HG02943 (cell line): ENCODE measurements around the gene TAAR2.
"Not testable (repeated sequence)": the region's sequence is repeated elsewhere in the genome, so short reads cannot be mapped to it uniquely, and the experiment has no call there.

ENCODE experiments used
- ATAC-seq: cut with Tn5 transposase; IDR thresholded peaks from one replicate; pipeline ENCODE4 v1.9.1; 2021; ENCODE audit warnings: mild to moderate bottlenecking, low read depth, moderate library complexity; ENCODE audit not compliant: unreplicated experiment

The TAAR2 gene

DNA sequence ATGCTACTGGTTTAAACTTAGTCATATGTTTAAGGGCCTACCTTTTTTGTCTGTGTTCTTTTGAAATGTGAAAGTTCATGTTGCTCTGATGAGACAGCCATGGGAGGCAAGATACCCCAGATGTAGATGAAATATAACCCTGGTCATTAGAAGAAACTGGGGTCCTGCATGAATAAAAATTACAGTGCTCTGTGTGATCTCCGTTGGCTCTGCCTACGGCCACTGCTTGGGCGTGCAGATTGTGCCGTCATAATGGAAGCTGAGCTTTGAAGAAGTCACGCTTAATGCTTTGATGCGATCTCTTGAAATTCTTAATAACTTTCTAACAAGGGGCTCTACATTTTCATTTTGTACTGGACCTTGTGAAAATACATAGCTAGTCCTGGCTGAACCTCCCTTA lies at the start of gene TAAR2:
TSS of gene TAAR2 (minus strand) at position 101 of the 400 bp plus-strand sequence. CDS start at position 101, 0 bp downstream.
- no peak for ATAC-seq

GRCh38 chr6:132673376-132674094 lies 49.5 kb upstream of the TAAR2 start:
- ATAC-seq = no peak

- no peak for ATAC-seq
Measured at GRCh38 chr6:132671295-132671694, 47.2 kb upstream of the TAAR2 start.

DNA sequence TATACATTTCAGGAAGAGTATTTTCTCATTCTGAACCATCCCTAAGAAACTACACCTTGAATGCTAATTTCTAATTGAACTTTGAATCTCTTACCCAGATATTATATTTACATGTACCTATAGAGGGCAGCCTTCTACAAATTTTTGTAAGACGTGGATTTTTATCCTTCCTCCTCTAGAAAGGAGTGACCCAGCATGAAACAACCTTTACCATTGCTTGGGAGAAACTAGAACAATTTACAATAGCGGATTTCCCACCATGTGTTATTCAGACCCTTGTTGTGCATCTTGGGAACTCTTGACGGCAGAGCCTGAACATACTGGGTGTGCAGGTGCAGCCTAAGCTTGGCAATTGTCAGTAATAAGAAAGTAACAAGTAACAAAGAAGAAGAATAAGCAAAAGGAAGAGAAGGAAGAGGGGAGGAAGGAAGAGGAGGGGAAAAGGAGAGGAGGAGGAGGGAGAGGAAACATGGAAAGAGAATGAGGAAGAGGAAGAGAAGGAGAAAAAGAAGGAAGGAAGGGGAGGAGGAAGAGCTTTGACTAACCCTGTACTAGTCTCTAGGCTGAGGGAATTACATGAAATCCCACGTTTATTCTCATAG lies 45.7 kb upstream of the TAAR2 start:
- peak; percentile 78 for ATAC-seq

DNA sequence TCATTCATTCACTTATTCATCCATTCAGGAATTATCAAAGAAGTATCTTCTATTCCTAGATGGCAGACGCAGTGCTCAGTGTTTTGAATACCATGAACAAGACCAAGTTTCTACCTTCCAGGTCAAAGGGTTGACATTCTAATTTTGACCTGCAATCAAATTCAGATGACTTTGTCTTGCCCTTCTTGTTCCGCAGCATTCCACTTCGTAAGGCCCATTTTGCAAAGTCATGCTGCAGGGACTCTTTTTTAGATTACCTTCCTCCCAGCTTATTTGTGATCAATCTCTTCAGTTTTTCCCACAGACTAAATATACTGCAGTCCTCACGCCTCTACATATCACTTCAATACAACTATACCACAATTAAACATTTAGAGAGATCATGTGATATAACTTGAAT lies 42.0 kb upstream of the TAAR2 start:
- no peak for ATAC-seq

GRCh38 chr6:132664309-132665034 lies 40.4 kb upstream of the TAAR2 start:
- ATAC-seq = no peak

- no peak for ATAC-seq
Measured at GRCh38 chr6:132663661-132664060, 39.6 kb upstream of the TAAR2 start.

GRCh38 chr6:132661906-132662305 lies 37.8 kb upstream of the TAAR2 start:
- no peak for ATAC-seq

- ATAC-seq = no peak
Measured at GRCh38 chr6:132659082-132659481, 35.0 kb upstream of the TAAR2 start, which contains the start of gene TAAR1. TAAR1 (minus strand) TSS chr6:132659182; CDS start chr6:132646003, 13,179 bp downstream.

GRCh38 chr6:132651062-132651461 lies 27.0 kb upstream of the TAAR2 start:
- ATAC-seq = no peak

DNA sequence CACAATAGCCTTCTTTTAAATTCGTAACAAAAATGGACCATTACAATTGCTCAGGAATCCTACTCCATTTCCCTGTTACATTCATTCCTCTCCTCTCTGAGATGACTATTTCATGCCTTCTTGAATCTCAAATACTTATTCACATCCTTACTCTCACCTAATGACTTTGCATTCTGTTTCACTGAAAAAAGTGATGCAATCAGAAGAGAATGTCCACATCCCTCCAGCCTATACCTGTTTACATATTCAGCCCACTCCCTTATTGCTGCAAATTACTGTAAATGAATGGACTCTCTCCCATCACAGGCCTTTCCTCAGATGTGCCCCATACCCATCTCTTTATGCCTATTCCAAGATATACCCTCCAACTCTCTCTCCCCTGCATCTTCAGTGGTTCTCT lies 26.4 kb upstream of the TAAR2 start:
- no peak for ATAC-seq

DNA sequence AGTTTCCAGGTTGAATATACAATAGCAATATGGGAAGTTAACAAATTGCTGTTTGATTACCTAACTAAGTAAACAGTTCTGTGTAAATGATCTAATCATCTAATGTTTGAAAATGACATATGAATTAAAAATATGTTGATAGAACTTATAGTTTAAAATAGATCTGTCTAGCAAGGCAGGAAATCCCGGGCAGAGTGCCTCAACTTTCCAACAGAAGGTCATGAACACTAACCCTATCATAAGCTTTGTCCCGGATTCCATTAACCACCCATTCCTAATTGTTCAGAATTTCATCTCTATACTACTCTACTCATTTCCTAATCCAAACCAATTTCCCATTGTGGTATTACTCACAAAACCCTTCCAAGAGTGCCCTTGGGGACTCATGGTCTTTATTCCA lies 24.8 kb upstream of the TAAR2 start:
- ATAC-seq = no peak

GRCh38 chr6:132648356-132648755 lies 24.3 kb upstream of the TAAR2 start:
- ATAC-seq = peak; percentile 65

- no peak for ATAC-seq
Measured at GRCh38 chr6:132643547-132643946, 19.5 kb upstream of the TAAR2 start.

DNA sequence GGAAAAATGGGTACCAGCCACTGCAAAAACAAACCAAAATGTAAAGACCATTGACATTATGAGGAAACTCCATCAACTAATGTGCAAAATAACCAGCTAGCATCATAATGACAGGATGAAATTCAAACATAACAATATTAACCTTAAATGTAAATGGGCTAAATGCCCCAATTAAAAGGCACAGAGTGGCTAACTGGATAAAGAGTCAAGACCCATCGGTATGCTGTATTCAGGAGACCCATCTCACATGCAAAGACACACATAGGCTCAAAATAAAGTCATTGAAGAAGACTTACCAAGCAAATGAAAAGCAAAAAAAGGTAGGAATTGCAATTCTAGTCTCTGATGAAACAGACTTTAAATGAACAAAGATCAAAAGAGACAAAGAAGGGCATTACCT lies 13.1 kb upstream of the TAAR2 start:
- not testable (repeated sequence) for ATAC-seq

GRCh38 chr6:132635906-132636305 lies 11.8 kb upstream of the TAAR2 start:
- ATAC-seq = not testable (repeated sequence)

DNA sequence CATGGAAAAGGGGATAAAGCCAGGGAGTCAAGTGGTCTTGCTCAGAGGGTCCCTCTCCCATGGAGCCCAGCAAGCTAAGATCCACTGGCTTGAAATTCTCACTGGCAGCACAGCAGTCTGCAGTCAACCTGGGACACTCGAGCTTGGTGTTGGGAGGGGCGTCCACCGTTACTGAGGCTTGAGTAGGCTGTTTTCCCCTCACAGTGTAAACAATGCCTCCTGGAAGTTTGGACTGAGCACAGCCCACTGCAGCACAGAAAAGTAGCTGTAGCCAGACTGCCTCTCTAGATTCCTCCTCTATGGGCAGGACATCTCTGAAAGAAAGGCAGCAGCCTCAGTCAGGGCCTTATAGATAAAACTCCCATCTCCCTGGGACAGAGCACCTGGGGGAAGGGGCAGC lies 11.2 kb upstream of the TAAR2 start:
- ATAC-seq = not testable (repeated sequence)

DNA sequence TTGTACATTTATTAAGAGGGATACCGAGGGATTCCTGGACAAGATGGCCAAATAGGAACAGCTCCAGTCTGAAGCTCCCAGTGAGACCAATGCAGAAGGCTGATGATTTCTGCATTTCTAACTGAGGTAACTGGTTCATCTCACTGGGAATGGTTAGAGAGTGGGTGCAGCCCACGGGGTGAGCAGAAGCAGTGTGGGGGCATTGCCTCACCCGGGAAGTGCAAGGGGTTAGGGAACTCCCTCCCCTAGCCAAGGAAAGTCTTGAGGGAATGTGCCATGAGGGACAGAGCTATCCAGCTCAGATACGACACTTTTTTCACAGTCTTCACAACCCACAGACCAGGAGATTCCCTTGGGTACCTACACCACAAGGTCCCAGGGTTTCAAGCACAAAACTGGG lies 10.7 kb upstream of the TAAR2 start:
- no peak for ATAC-seq

- no peak for ATAC-seq
Measured at GRCh38 chr6:132633362-132633761, 9.3 kb upstream of the TAAR2 start.

GRCh38 chr6:132623106-132623845 lies 799 bp downstream of the TAAR2 start:
- no peak for ATAC-seq

- ATAC-seq = no peak
Measured at GRCh38 chr6:132616677-132617076, 7.4 kb downstream of the TAAR2 start.
